ENCODE data around the gene TSHZ2.

Gene TSHZ2

DNA sequence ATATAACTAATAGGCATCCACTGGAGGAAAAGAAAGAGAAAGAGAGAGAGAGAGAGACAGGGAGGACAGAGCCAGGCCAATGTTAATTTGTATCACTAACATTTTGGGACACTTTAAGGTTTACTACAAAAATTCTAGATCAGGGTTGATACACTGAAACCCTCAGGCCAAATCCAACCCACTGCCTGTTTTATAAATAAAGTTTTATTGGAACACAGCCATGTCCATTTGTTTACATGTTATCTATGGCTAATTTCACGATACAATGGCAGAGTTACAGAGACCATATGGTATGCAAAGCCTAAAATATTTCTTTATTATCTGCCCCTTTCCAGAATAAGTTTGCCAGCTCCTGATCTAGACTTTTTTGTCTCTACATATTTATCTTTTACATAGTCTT lies 357.6 kb downstream of the TSHZ2 start:
- no peak for DNase-seq (ENCODE audit: extremely low read depth, low read depth)
- TF ChIP-seq, protein P1, sequence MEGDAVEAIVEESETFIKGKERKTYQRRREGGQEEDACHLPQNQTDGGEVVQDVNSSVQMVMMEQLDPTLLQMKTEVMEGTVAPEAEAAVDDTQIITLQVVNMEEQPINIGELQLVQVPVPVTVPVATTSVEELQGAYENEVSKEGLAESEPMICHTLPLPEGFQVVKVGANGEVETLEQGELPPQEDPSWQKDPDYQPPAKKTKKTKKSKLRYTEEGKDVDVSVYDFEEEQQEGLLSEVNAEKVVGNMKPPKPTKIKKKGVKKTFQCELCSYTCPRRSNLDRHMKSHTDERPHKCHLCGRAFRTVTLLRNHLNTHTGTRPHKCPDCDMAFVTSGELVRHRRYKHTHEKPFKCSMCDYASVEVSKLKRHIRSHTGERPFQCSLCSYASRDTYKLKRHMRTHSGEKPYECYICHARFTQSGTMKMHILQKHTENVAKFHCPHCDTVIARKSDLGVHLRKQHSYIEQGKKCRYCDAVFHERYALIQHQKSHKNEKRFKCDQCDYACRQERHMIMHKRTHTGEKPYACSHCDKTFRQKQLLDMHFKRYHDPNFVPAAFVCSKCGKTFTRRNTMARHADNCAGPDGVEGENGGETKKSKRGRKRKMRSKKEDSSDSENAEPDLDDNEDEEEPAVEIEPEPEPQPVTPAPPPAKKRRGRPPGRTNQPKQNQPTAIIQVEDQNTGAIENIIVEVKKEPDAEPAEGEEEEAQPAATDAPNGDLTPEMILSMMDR (IDR thresholded peaks at IDR 0.05; ENCODE audit: low read depth, low read length) = no peak

DNA sequence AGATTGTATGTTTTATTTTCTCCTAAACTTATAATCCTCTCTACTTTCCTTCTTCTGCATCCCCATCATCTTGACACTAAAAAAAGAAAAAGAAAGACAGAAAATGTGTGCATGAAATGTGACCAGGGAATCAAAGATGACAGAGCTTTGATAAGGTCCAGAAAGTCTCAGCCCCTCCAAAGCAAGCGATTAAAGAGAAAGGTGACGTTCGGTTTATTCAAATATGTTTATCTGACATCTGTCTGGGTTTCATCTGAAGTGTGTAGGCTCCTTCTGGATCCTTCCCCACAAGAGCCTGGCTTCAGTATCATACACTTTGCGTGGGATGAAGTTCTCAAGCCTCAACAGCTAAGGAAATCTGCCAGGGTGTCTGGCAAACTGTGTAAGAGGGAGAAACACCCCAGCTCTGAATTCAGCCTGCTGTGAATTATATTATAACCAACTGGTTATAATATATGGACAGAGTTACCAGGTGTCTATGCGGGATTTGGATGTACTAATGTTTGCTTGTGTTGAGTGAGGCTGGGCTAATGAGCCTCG lies 358.5 kb downstream of the TSHZ2 start:
- TF ChIP-seq, protein P1 (IDR thresholded peaks at IDR 0.05; ENCODE audit: low read depth, low read length) = no peak

DNA sequence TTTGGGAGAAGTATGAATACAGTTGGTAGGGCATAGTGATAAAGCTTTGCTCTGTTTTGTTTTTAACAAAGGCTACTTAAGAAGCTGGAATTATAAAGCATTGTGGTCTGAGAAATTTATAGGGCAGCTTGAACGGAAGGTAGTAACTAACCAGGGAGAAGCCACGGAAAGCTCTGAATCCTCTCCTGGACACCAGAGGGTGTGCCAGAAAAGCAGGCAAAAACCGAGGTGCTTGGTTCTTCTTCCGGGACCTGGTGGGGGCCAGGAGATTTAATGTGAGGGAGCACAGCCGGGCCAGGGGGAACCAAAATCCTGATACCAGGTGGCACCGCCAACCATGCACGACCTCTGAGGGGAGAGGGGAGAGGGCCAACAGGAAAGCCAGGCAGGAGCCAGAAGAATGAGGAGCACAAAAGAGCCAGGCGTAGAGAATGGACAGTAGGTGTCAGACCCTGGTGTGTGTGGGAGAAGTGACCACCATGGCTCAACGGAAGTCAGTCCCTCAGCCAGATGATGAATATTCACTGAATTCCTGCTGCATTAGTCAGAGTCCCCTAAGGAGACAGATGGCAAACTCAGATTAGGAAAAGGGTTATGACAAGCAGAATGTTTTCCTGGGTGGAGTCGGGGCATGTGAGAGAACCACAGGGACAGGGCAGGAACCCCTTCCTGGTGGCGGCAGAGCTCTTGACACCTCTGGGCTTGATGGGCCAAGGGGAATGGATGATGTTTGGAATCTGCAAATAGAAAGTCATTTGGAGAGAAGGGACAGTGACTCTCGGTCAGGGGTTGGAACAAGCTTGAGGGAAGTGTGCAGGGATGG lies 359.2 kb downstream of the TSHZ2 start:
- DNase-seq (ENCODE audit: extremely low read depth, low read depth) = no peak
- TF ChIP-seq, protein P1 (IDR thresholded peaks at IDR 0.05; ENCODE audit: low read depth, low read length) = no peak

More for the DNA sequence above, 358.5 kb downstream of the TSHZ2 start:
- no peak for DNase-seq (ENCODE audit: extremely low read depth, low read depth)

DNA sequence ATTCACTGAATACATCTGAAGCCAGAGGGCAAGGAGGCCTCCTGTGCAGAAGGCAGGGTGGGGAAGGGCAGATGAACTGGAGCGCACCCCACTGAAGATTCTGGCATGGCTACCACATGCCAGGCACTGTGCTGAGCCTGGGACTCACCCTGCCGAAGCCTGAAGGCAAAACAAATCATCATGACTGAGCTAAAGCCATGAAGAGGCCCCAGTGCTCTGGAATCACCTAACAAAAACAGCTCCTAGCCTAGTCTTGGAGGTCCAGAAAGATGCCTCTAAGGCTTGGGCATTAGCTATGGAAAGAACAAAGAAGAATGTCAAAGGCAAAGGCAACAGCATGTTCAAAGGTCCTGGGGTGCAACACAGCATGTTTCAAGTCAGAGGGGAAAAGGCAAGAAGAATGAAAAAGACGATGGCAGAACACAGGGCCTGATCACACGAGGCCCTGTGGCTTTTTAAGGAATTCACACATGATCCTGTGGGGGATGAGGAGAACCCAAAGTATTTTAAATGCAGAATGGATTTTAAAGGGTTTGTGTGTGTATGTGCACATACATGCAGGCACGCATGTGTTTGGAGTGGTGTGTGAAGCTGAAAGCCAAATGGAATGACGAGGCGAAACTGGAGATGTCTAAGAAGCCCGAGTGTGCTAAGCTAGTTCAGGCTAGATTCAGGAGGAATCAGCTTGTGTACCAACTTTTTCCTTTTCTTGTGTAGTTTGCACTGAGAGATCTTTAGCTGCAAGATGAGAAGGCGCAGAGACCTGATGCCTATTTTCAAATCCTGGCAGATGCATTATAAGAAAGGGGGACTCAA lies 360.1 kb downstream of the TSHZ2 start:
- no peak for DNase-seq (ENCODE audit: extremely low read depth, low read depth)
- TF ChIP-seq, protein P1 (IDR thresholded peaks at IDR 0.05; ENCODE audit: low read depth, low read length) = no peak

DNA sequence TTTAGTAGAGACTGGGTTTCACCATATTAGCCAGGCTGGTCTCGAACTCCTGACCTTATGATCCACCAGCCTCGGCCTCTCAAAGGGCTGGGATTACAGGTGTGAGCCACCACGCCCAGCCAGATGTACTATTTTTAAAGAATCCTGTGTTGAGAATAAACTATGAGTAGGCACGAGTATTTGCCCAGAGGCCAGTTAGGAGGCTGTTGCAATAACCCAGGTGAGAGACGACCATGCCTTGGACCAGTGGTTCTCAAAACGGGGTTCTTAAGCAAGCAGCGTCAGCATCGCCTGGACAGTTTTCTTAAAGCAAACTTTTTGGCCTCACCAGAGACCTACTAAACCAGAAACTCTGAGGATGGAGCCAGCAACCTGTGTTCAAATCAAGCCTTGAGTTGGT lies 362.7 kb downstream of the TSHZ2 start:
- TF ChIP-seq, protein P1 (IDR thresholded peaks at IDR 0.05; ENCODE audit: low read depth, low read length) = no peak

DNA sequence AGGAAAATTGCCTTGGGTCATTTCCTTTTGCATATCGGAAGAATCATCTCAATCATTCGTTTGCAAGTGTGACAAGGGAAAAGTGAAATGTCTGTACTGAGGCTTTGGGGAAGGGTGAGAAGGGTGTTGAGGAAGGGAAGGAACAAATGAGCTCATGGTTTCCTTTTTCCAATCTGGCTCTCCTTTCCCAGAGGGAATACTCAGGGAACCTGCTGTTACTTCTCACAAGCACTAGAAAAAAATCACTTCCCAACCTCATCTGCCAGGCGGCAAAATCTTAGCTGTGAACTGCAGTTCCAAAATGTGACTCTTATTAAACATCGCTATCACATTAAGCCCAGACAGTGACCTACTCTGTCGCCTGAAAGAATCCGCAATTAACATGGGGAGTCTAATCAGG lies 363.4 kb downstream of the TSHZ2 start:
- DNase-seq (ENCODE audit: extremely low read depth, low read depth) = no peak
- TF ChIP-seq, protein P1 (IDR thresholded peaks at IDR 0.05; ENCODE audit: low read depth, low read length) = no peak

More for the DNA sequence above, 362.7 kb downstream of the TSHZ2 start:
- no peak for DNase-seq (ENCODE audit: extremely low read depth, low read depth)

DNA sequence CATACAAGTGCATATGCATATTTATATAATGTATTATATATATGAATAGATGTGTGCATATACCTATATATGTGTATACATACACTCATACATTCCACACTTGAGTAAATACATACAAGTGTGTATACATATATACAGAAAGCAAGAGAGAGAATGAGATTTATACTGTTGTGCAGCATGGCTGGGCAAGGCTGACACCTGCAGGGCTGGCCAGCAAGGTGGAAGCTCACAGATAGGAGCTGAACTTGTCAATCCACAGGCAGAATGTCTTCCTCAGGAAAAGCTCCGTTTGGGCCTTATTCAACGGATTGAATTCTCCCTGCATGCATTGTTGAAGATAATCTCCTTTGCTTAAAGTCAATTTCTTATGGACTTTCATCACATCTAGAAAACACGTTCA lies 364.7 kb downstream of the TSHZ2 start:
- no peak for DNase-seq (ENCODE audit: extremely low read depth, low read depth)
- TF ChIP-seq, protein P1 (IDR thresholded peaks at IDR 0.05; ENCODE audit: low read depth, low read length) = no peak
